Measurements from ENCODE around the gene DHRS4. TPM values are rescaled to one million over a fixed set of nuclear protein-coding genes. Genes with fewer than 3 reads are reported as not detected.
A peak's percentile ranks its signal among the peaks of the same experiment; 100 is the strongest.
"Not testable (repeated sequence)": the region's sequence is repeated elsewhere in the genome, so short reads cannot be mapped to it uniquely, and the experiment has no call there.

The DHRS4 gene
- total RNA-seq, 5 donors from 2014 or later (not counting 1 experiment from before 2014, with no cell fraction given): 11.1 to 21.4 (median 17.5) TPM

GRCh38 chr14:23949069-23949468 is 4.5 kb upstream of the DHRS4 start:
- H3K4me1 ChIP-seq (ENCODE audit: control insufficient read depth in 1 of 2, extremely low read depth in 1 of 2, insufficient read depth in 2 of 2, low read length in 2 of 2): peaks cover 3 to 16% of the 10 kb centered on the region in 2 experiments
- H3K4me3 Mint-ChIP-seq; DNase-seq; H3K36me3 ChIP-seq (ENCODE audit: control insufficient read depth in 2 of 2, extremely low read depth in 1 of 2, insufficient read depth in 1 of 2, low read length in 1 of 2); H3K27me3 ChIP-seq (replicated peaks in 1 of 2; ENCODE audit: control insufficient read depth in 2 of 2, extremely low read depth in 1 of 2, insufficient read depth in 2 of 2, low read length in 1 of 2); H3K9me3 ChIP-seq; H3K27ac Mint-ChIP-seq; CTCF ChIA-PET; POLR2A ChIA-PET; H3K27ac ChIP-seq (ENCODE audit: low read length); H3K9me3 Mint-ChIP-seq; ATAC-seq (replicated peaks in 1 of 4); H3K4me3 ChIP-seq (ENCODE audit: control insufficient read depth in 1 of 2, extremely low read depth in 1 of 2, low read length in 1 of 2); H3K27me3 Mint-ChIP-seq: not testable (repeated sequence)
- WGBS (ENCODE audit: insufficient coverage): no CpG with 5 or more reads among the region's 2 CpGs
- H3K4me1 Mint-ChIP-seq: peaks cover 48 to 54% (median 48%) of the 10 kb centered on the region in 3 donors
- peaks cover 14% of the 10 kb centered on the region for H3K36me3 Mint-ChIP-seq

- ChIA-PET POLR2A (no interaction called here), CTCF (no interaction called here)
- peaks cover 49 to 56% (median 51%) of the 10 kb centered on the region in 3 donors for H3K4me1 Mint-ChIP-seq
- no peak overlapping the region for H3K4me3 ChIP-seq (ENCODE audit: control insufficient read depth in 1 of 2, extremely low read depth in 1 of 2, low read length in 1 of 2)
- peaks cover 5 to 19% of the 10 kb centered on the region in 2 experiments for H3K4me1 ChIP-seq (ENCODE audit: control insufficient read depth in 1 of 2, extremely low read depth in 1 of 2, insufficient read depth in 2 of 2, low read length in 2 of 2)
- H3K27ac ChIP-seq (ENCODE audit: low read length): no peak overlapping the region
- H3K36me3 ChIP-seq (ENCODE audit: control insufficient read depth in 2 of 2, extremely low read depth in 1 of 2, insufficient read depth in 1 of 2, low read length in 1 of 2): no peaks in the 10 kb centered on the region
- H3K27me3 Mint-ChIP-seq: no peaks in the 10 kb centered on the region
- H3K9me3 Mint-ChIP-seq: peaks cover 0 to 3% (median 0%) of the 10 kb centered on the region in 3 donors
- no peak overlapping the region for H3K27ac Mint-ChIP-seq
- WGBS (ENCODE audit: insufficient coverage): 96% methylated on average over 4 of the region's 6 CpGs
- H3K9me3 ChIP-seq: no peaks in the 10 kb centered on the region
- no peak for ATAC-seq (replicated peaks in 1 of 4)
- DNase-seq: no peak
- H3K4me3 Mint-ChIP-seq: no peak overlapping the region
- H3K27me3 ChIP-seq (replicated peaks in 1 of 2; ENCODE audit: control insufficient read depth in 2 of 2, extremely low read depth in 1 of 2, insufficient read depth in 2 of 2, low read length in 1 of 2): no peaks in the 10 kb centered on the region
- H3K36me3 Mint-ChIP-seq: peaks cover 12% of the 10 kb centered on the region
Measured at GRCh38 chr14:23950411-23951135, 3.0 kb upstream of the DHRS4 start.

DNA sequence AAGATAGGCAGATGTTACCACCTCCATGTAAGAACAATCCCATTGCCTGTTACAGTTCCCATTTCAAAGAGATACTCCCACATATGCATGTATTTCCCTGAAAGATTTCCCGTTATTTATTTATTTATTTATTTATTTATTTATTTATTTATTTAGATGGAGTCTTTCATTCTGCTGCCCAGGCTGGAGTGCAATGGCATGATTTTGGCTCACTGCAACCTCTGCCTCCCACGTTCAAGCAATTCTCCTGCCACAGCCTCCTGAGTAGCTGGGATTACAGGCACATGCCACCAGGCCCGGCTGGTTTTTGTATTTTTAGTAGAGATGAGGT is 2.5 kb upstream of the DHRS4 start:
- ATAC-seq (replicated peaks in 1 of 4); H3K36me3 ChIP-seq (ENCODE audit: control insufficient read depth in 2 of 2, extremely low read depth in 1 of 2, insufficient read depth in 1 of 2, low read length in 1 of 2); H3K4me3 ChIP-seq (ENCODE audit: control insufficient read depth in 1 of 2, extremely low read depth in 1 of 2, low read length in 1 of 2); POLR2A ChIA-PET; H3K9me3 Mint-ChIP-seq; H3K27ac ChIP-seq (ENCODE audit: low read length); H3K9me3 ChIP-seq; H3K4me3 Mint-ChIP-seq; DNase-seq; H3K27me3 ChIP-seq (replicated peaks in 1 of 2; ENCODE audit: control insufficient read depth in 2 of 2, extremely low read depth in 1 of 2, insufficient read depth in 2 of 2, low read length in 1 of 2); CTCF ChIA-PET; H3K27me3 Mint-ChIP-seq: not testable (repeated sequence)
- Mint-ChIP-seq H3K4me1 (peaks cover 48 to 55% (median 48%) of the 10 kb centered on the region in 3 donors), H3K36me3 (peaks cover 17% of the 10 kb centered on the region), H3K27ac (peak overlapping the region in 1 of 2 donors; percentile 2)
- no CpG with 5 or more reads among the region's 3 CpGs for WGBS (ENCODE audit: insufficient coverage)
- H3K4me1 ChIP-seq (ENCODE audit: control insufficient read depth in 1 of 2, extremely low read depth in 1 of 2, insufficient read depth in 2 of 2, low read length in 2 of 2): peaks cover 5 to 19% of the 10 kb centered on the region in 2 experiments

GRCh38 chr14:23951590-23952201 is 1.9 kb upstream of the DHRS4 start:
- H3K4me1 ChIP-seq (ENCODE audit: control insufficient read depth in 1 of 2, extremely low read depth in 1 of 2, insufficient read depth in 2 of 2, low read length in 2 of 2): peaks cover 5 to 19% of the 10 kb centered on the region in 2 experiments
- no peak overlapping the region for H3K4me3 Mint-ChIP-seq
- DNase-seq (no peak), ATAC-seq (replicated peaks in 1 of 4) (no peak)
- POLR2A ChIA-PET: no interaction called here
- 90% methylated on average over 6 of the region's 8 CpGs for WGBS (ENCODE audit: insufficient coverage)
- H3K9me3 ChIP-seq: no peaks in the 10 kb centered on the region
- peaks cover 20% of the 10 kb centered on the region for H3K36me3 Mint-ChIP-seq
- H3K27me3 Mint-ChIP-seq: no peaks in the 10 kb centered on the region
- H3K27me3 ChIP-seq (replicated peaks in 1 of 2; ENCODE audit: control insufficient read depth in 2 of 2, extremely low read depth in 1 of 2, insufficient read depth in 2 of 2, low read length in 1 of 2): no peaks in the 10 kb centered on the region
- H3K36me3 ChIP-seq (ENCODE audit: control insufficient read depth in 2 of 2, extremely low read depth in 1 of 2, insufficient read depth in 1 of 2, low read length in 1 of 2): peaks cover 0 to under 1% of the 10 kb centered on the region in 2 donors
- H3K27ac Mint-ChIP-seq: peak overlapping the region in 1 of 2 donors; percentile 34
- CTCF ChIA-PET: no interaction called here
- H3K4me3 ChIP-seq (ENCODE audit: control insufficient read depth in 1 of 2, extremely low read depth in 1 of 2, low read length in 1 of 2): no peak overlapping the region
- H3K4me1 Mint-ChIP-seq: peaks cover 42 to 49% (median 42%) of the 10 kb centered on the region in 3 donors
- H3K27ac ChIP-seq (ENCODE audit: low read length): no peak overlapping the region
- H3K9me3 Mint-ChIP-seq: peaks cover 0 to 3% (median 0%) of the 10 kb centered on the region in 3 donors

GRCh38 chr14:23953116-23953463 is 480 bp upstream of the DHRS4 start:
- POLR2A ChIA-PET, DNase-seq: not testable (repeated sequence)
- CTCF ChIA-PET: interaction anchor here (0.6 to 1.3 kb wide), 6 partner anchors 81 to 392 kb away, joined by 3 to 5 read pairs (median 4); partner anchors contain the start of genes DCAF11 (in 1 of the 2) and NRL (in 1 of the 2)

DNA sequence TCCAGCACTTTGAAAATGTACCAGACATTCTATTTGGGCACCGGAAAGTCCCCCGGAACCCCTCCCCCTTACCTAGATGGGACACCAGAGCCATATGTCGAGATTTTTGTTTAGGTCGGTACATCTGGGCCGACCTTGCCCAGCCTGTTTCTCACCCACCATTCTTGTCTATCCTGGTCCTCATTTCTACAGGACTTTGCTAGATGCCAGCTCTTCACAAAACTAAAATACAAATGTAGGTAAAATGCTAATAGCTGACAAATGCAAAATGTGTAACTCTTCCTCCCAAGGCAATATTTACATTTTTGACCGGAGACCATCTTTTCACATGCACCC is 677 bp downstream of the DHRS4 start:
- POLR2A ChIA-PET: not testable (repeated sequence)
- WGBS (ENCODE audit: insufficient coverage): 0% methylated on average over 4 of the region's 6 CpGs

More at GRCh38 chr14:23953116-23953463, 480 bp upstream of the DHRS4 start:
- not testable (repeated sequence) for H3K9me3 Mint-ChIP-seq; H3K36me3 ChIP-seq (ENCODE audit: control insufficient read depth in 2 of 2, extremely low read depth in 1 of 2, insufficient read depth in 1 of 2, low read length in 1 of 2); H3K27me3 ChIP-seq (replicated peaks in 1 of 2; ENCODE audit: control insufficient read depth in 2 of 2, extremely low read depth in 1 of 2, insufficient read depth in 2 of 2, low read length in 1 of 2); ATAC-seq (replicated peaks in 1 of 4); H3K27me3 Mint-ChIP-seq; H3K9me3 ChIP-seq
- Mint-ChIP-seq H3K27ac (peak overlapping the region; percentile 84 to 92), H3K4me1 (peaks cover 30 to 37% (median 36%) of the 10 kb centered on the region in 3 donors), H3K4me3 (peak overlapping the region; percentile 91 to 98 (median 95)), H3K36me3 (peaks cover 23% of the 10 kb centered on the region)
- Histone ChIP-seq H3K4me3 (ENCODE audit: control insufficient read depth in 1 of 2, extremely low read depth in 1 of 2, low read length in 1 of 2) (peak overlapping the region; percentile 77 to 90), H3K4me1 (ENCODE audit: control insufficient read depth in 1 of 2, extremely low read depth in 1 of 2, insufficient read depth in 2 of 2, low read length in 2 of 2) (peaks cover 5 to 19% of the 10 kb centered on the region in 2 experiments), H3K27ac (ENCODE audit: low read length) (peak overlapping the region; percentile 64)
- 50% methylated on average over 1 of the region's 6 CpGs for WGBS (ENCODE audit: insufficient coverage)

More for the DNA sequence above, 677 bp downstream of the DHRS4 start:
- peaks cover 25 to 27% (median 27%) of the 10 kb centered on the region in 3 donors for H3K4me1 Mint-ChIP-seq
- H3K27ac Mint-ChIP-seq: peak overlapping the region; percentile 92 to 93
- H3K27me3 ChIP-seq (replicated peaks in 1 of 2; ENCODE audit: control insufficient read depth in 2 of 2, extremely low read depth in 1 of 2, insufficient read depth in 2 of 2, low read length in 1 of 2); H3K9me3 ChIP-seq; CTCF ChIA-PET; H3K9me3 Mint-ChIP-seq; H3K27me3 Mint-ChIP-seq; DNase-seq; H3K36me3 ChIP-seq (ENCODE audit: control insufficient read depth in 2 of 2, extremely low read depth in 1 of 2, insufficient read depth in 1 of 2, low read length in 1 of 2): not testable (repeated sequence)
- peak in 1 of 4 experiments; percentile 1 for ATAC-seq (replicated peaks in 1 of 4)
- H3K27ac ChIP-seq (ENCODE audit: low read length): peak overlapping the region; percentile 64
- peak overlapping the region; percentile 77 to 90 for H3K4me3 ChIP-seq (ENCODE audit: control insufficient read depth in 1 of 2, extremely low read depth in 1 of 2, low read length in 1 of 2)
- H3K4me1 ChIP-seq (ENCODE audit: control insufficient read depth in 1 of 2, extremely low read depth in 1 of 2, insufficient read depth in 2 of 2, low read length in 2 of 2): peaks cover 5 to 19% of the 10 kb centered on the region in 2 experiments
- H3K4me3 Mint-ChIP-seq: peak overlapping the region; percentile 91 to 98 (median 95)
- peaks cover 21% of the 10 kb centered on the region for H3K36me3 Mint-ChIP-seq

Data from T-cell (primary cell).